IPS-NIHi7 (cell line): ENCODE results near the gene PDK3.
A peak's percentile ranks its signal among the peaks of the same experiment; 100 is the strongest.

Experiments used
- DNase-seq: peaks from one replicate; pipeline ENCODE4 v3.0.0; 2012; ENCODE audit warnings: mixed read lengths; ENCODE audit errors: extremely low spot score

The PDK3 gene

GRCh38 chrX:24464836-24465531 is at the start of gene PDK3:
PDK3 (plus strand) TSS chrX:24465286; CDS start chrX:24465456, 170 bp downstream.
- peak; percentile 98 for DNase-seq

GRCh38 chrX:24415921-24416320 is 49.2 kb upstream of the PDK3 start:
- DNase-seq, result no peak

- DNase-seq, result no peak
Observed at GRCh38 chrX:24423960-24424359, 41.1 kb upstream of the PDK3 start.

- no peak for DNase-seq
Observed at GRCh38 chrX:24424948-24425347, 40.1 kb upstream of the PDK3 start.

- peak; percentile 48 for DNase-seq
Observed at GRCh38 chrX:24425806-24426205, 39.3 kb upstream of the PDK3 start.

GRCh38 chrX:24426340-24426913 is 38.7 kb upstream of the PDK3 start:
- DNase-seq, result peak; percentile 28

GRCh38 chrX:24426921-24427746 is 38.0 kb upstream of the PDK3 start:
- DNase-seq, result no peak

GRCh38 chrX:24427747-24428019 is 37.4 kb upstream of the PDK3 start:
- no peak for DNase-seq

GRCh38 chrX:24428516-24428915 is 36.6 kb upstream of the PDK3 start:
- DNase-seq, result no peak

- DNase-seq, result no peak
Observed at GRCh38 chrX:24435060-24435459, 30.0 kb upstream of the PDK3 start.

- no peak for DNase-seq
Observed at GRCh38 chrX:24443918-24444317, 21.2 kb upstream of the PDK3 start.

- DNase-seq, result no peak
Observed at GRCh38 chrX:24444645-24445044, 20.4 kb upstream of the PDK3 start.

GRCh38 chrX:24448762-24449250 is 16.3 kb upstream of the PDK3 start:
- no peak for DNase-seq

GRCh38 chrX:24463077-24463476 is 2.0 kb upstream of the PDK3 start:
- no peak for DNase-seq

GRCh38 chrX:24464498-24464835 is 619 bp upstream of the PDK3 start:
- no peak for DNase-seq

- no peak for DNase-seq
Observed at GRCh38 chrX:24465532-24465865, 413 bp downstream of the PDK3 start.

GRCh38 chrX:24466025-24466424 is 939 bp downstream of the PDK3 start:
- no peak for DNase-seq

GRCh38 chrX:24468245-24468644 is 3.2 kb downstream of the PDK3 start:
- DNase-seq, result no peak

GRCh38 chrX:24471808-24472207 is 6.7 kb downstream of the PDK3 start:
- DNase-seq, result no peak

- DNase-seq, result no peak
Observed at GRCh38 chrX:24475480-24475879, 10.4 kb downstream of the PDK3 start.

GRCh38 chrX:24478509-24478908 is 13.4 kb downstream of the PDK3 start:
- no peak for DNase-seq

GRCh38 chrX:24479924-24480323 is 14.8 kb downstream of the PDK3 start:
- DNase-seq, result no peak

- no peak for DNase-seq
Observed at GRCh38 chrX:24480400-24480865, 15.3 kb downstream of the PDK3 start.
